GM13977 (cell line): Measurements from ENCODE around the gene LYSMD3.
"Not testable (repeated sequence)": the region's sequence is repeated elsewhere in the genome, so short reads cannot be mapped to it uniquely, and the experiment has no call there.

Source experiments
- DNase-seq: peaks from one replicate; pipeline ENCODE4 v3.0.0; 2012; ENCODE audit warnings: low spot score
- CTCF ChIP-seq: IDR thresholded peaks from 2 replicates; pipeline ENCODE4 v1.5.1; 2012; ENCODE audit warnings: mild to moderate bottlenecking, control low read depth; ENCODE audit not compliant: insufficient read depth; ENCODE audit errors: extremely low read depth, missing control alignments
- in situ Hi-C: fragments of 300-500 bp; cut with MboI; formaldehyde crosslinking; loops from one replicate; pipeline ENCODE4 v1.12.0; 2022; ENCODE audit warnings: low sequenced_read_pairs, low pct_unique_long_range_greater_than_20kb, mixed read lengths, inconsistent platforms; ENCODE audit not compliant: unreplicated experiment

LYSMD3 gene

DNA sequence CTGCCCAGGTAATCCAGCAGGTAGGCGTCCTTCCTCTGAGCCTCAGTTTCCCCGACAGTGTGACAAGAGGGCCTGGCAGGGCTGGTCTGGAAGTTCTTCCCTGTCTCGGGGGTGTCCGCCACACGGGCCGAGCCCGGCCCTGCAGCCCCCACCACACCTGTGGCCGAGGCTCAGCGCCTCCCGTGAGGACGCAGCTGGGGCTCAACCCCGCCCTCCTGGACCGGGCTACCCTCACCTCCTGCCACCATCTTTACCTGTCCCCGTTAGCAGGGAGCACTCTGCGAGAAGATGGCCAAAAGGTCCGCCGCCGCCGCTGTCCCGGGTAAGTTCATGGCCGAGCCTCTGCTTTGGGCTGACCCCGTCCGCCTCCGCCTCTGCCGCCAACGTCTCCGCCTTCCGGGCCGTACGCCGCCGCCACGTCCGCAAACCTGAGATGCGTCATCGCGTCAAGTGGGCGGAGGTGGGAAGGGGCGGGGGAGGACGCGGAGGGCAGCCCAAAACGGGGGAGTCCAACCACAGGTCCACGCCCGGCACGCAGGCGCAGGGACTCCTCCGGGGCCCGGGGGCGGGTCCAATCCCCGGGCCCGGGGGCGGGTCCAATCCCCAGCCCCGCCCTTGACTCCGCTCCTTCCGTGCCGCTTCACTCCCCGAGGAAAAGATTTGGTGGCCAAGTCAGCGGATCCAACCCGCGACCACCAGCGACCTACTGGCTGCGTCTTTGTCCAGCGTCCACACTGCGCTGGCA is at the start of gene LYSMD3:
Gene LYSMD3 (minus strand): TSS at position 391 of the 745 bp plus-strand sequence. CDS start 4,295 bp downstream, outside the sequence.
- DNase-seq, result peak; percentile 95
- no peak for TF ChIP-seq CTCF
- in situ Hi-C loops, result no loop called here

- not testable (repeated sequence) for DNase-seq
These were observed 47.2 kb upstream of the LYSMD3 start for GRCh38 chr5:90576566-90576965.

GRCh38 chr5:90575712-90576111 is 46.3 kb upstream of the LYSMD3 start:
- no peak for TF ChIP-seq CTCF
- in situ Hi-C loops, result no loop called here
- DNase-seq, result no peak

More at GRCh38 chr5:90576566-90576965, 47.2 kb upstream of the LYSMD3 start:
- in situ Hi-C loops, result not testable (repeated sequence)

DNA sequence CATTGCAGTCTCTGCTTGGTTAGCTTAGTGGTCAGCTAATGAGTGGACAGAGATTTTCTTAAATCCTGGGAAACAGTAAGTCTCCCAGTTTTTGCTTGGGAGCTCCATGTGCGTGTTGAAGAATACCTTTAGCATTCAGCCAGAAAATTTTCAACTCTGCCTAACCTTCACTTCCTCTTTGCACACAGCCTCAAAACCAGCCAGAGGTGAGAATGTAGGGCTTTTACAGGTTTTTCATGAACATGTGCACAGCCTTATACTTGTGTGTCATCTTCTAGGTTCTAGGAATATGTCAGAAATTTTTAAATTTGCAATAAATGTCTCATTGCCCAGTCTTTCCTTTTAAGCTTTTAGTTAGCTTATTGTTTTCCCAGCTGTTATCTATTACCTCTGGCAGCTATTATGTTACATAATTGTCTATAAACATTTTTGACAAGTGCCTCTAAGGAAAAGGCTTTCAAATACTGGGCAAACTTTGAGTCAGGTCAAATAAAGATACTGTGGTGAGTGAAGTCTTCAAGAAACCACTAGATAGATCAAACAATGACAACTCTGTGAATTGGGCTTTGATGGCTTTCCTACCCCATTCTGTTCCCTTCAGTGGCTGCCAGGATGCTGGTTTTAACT is 41.9 kb upstream of the LYSMD3 start:
- no peak for DNase-seq
- in situ Hi-C loops, result no loop called here
- TF ChIP-seq CTCF, result no peak

DNA sequence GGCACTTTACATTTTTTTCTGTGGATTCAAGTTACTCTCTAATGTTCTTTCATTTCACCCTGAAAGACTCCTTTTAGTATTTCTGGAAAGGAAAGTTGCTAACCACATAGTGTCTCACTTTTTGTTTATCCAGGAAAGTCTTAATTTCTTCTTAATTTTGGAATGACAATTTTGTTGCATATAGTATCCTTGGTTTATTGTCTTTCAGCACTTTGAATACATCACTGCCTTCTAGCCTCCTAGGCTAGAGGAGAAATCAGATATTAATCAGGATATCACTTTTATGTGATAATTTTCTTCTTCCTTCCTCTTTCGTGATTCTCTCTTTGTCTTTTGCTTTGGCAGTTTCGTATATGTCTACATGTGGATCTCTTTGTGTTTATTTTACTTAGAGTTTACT is 40.6 kb upstream of the LYSMD3 start:
- in situ Hi-C loops, result no loop called here
- no peak for TF ChIP-seq CTCF
- DNase-seq, result no peak

DNA sequence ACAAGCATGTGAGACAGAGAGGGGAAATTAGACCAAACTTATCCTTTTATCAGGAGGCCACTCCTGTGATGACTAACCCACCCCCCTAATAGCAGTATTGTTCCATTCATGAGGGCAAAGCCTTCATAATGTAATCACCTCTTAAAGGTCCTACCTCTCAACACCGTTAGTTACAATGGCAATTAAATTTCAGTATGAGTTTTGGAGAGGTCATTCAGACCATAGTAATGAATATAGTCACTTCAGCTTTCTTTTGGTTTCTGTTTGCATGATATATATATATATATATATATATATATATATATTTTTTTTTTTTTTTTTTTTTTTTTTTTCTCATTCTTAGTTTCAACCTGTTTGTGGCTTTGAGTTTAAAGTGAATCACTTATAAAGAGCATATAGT is 39.7 kb upstream of the LYSMD3 start:
- no peak for DNase-seq
- TF ChIP-seq CTCF, result no peak
- in situ Hi-C loops, result no loop called here

GRCh38 chr5:90565491-90565890 is 36.1 kb upstream of the LYSMD3 start:
- no peak for DNase-seq
- in situ Hi-C loops, result no loop called here
- TF ChIP-seq CTCF, result no peak
